SK-N-MC (cell line): ENCODE data around the gene PRM1.

Experiments
- EZH2 ChIP-seq: fragments of 200-600 bp; sonication (generic); IDR thresholded peaks from one replicate; pipeline ENCODE4 v1.6.1; 2017; ENCODE audit warnings: antibody characterized with exemption
- POLR2AphosphoS5 ChIP-seq: IDR thresholded peaks from 2 replicates; pipeline ENCODE4 v1.6.1; 2012; ENCODE audit warnings: mild to moderate bottlenecking, low read depth, low read length, borderline replicate concordance

DNA sequence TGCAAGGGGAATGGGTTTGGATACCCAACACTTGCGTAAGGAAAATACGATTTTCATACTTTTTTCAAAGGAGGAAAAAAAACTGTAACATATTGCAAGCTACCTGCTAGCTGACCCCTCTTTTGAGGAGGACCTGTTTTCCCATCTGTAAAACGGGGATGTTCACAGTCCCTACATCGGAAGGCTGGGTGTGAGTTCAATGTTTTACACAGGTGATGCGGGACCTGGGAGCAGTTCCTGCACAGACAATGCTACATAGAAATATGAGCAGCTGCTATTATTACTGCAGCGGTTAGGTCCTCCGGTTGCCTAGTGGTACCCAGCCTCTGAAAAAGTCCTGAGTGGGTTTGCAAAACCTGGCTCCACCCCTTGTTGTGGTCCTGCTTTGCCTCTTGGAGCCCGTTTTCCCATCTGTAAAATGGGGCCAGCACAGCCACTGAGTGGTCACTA is 28.6 kb downstream of the PRM1 start:
- TF ChIP-seq POLR2AphosphoS5 (no peak), EZH2 (no peak)
